NB4 (cell line): ENCODE results near the gene MPP2.

ENCODE experiments used
- POLR2A ChIP-seq: IDR thresholded peaks from 2 replicates; pipeline ENCODE4 v1.6.1; 2011; ENCODE audit warnings: mild to moderate bottlenecking; ENCODE audit not compliant: insufficient read length; ENCODE audit errors: extremely low read depth
- TF ChIP-seq, protein P1 (sequence below): IDR thresholded peaks from one replicate; pipeline ENCODE4 v1.5.1; 2012; ENCODE audit warnings: low read depth, low read length

DNA sequence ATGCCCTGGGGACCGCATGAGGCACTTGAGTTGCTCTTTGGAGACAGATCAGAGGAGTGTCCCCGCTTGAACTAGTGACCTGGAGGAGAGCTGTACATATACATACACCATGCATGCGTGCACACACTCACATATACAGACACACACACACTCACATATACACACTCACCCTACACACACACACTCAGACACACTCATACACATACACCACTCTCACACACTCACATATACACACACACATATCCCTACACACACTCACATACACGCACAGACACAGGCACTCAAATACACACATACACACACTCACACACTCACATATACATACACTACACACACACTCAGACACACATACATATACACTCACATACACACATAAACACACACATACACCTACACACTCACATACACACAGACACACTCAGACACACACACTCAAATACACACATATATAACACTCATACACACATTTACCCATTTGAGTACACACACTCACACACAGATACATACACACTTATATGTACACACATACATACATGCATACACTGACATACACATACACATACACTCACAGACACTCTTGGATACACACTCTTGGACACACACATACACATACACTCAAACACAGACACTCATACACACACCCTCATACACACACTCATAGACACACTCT lies 5.4 kb upstream of the MPP2 start:
- TF ChIP-seq, protein P1, sequence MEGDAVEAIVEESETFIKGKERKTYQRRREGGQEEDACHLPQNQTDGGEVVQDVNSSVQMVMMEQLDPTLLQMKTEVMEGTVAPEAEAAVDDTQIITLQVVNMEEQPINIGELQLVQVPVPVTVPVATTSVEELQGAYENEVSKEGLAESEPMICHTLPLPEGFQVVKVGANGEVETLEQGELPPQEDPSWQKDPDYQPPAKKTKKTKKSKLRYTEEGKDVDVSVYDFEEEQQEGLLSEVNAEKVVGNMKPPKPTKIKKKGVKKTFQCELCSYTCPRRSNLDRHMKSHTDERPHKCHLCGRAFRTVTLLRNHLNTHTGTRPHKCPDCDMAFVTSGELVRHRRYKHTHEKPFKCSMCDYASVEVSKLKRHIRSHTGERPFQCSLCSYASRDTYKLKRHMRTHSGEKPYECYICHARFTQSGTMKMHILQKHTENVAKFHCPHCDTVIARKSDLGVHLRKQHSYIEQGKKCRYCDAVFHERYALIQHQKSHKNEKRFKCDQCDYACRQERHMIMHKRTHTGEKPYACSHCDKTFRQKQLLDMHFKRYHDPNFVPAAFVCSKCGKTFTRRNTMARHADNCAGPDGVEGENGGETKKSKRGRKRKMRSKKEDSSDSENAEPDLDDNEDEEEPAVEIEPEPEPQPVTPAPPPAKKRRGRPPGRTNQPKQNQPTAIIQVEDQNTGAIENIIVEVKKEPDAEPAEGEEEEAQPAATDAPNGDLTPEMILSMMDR: no peak
- TF ChIP-seq POLR2A: no peak
